Central memory CD8-positive, alpha-beta T cell (primary cell): ENCODE data around the gene PAWR.

Experiments
- ATAC-seq: fragments of 150-1000 bp; cut with Tn5 transposase; replicated peaks from 2 replicates; pipeline ENCODE4 v1.10.0; 2022; ENCODE audit warnings: mild to moderate bottlenecking, moderate FRiP score, moderate number of reproducible peaks; ENCODE audit not compliant: poor library complexity, severe bottlenecking; ENCODE audit errors: extremely low read depth
- DNase-seq, 2 donors: peaks; one replicate each; pipeline ENCODE4 v3.0.0; 2021; ENCODE audit warnings: low spot score in 2 of 2
- H3K27ac Mint-ChIP-seq: one replicate; pipeline ENCODE4 v1.8.0; 2022; ENCODE audit warnings: low read depth, mild to moderate bottlenecking, moderate library complexity, mixed read lengths
- H3K27me3 Mint-ChIP-seq: one replicate; pipeline ENCODE4 v1.8.0; 2022; ENCODE audit warnings: mixed read lengths
- H3K36me3 Mint-ChIP-seq: one replicate; pipeline ENCODE4 v1.8.0; 2022; ENCODE audit warnings: mild to moderate bottlenecking, moderate library complexity, mixed read lengths; ENCODE audit not compliant: insufficient read depth
- H3K4me1 Mint-ChIP-seq: one replicate; pipeline ENCODE4 v1.8.0; 2022; ENCODE audit warnings: mixed read lengths
- H3K4me3 Mint-ChIP-seq: one replicate; pipeline ENCODE4 v1.8.0; 2022; ENCODE audit warnings: mild to moderate bottlenecking, moderate library complexity, mixed read lengths
- H3K9me3 Mint-ChIP-seq: one replicate; pipeline ENCODE4 v1.8.0; 2022; ENCODE audit warnings: mixed read lengths

PAWR gene

DNA sequence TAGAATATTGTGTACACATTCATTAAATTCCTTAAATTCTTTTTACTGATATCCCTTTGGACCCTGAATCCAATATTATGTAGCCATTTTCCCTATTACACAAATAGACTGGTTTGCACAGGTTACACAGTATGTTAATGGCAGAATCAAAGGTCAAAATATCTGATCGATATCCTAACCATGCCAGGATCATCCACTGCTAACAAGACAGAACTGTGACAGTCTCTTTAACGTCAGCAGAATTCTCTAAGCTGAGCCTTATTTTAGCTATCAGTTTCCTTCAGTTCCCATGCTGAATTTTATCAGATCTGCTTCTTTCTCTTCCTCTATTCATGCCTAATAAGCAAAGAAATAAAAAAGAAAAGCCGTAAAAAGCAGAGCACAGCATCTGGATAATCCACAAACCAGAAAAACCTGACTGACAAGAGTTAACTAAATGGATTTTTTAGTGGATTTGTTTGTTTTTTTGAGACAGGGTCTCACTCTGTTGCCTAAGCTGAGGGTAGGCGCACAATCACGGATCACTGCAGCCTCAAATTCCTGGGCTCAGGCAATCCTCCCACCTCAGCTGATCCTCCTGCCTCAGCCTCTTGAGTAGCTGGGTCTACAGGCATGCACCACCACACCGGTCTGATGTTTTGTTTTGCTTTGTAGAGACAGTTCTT, 130.4 kb downstream of the PAWR start:
- no peaks in the 10 kb centered on the region for H3K9me3 Mint-ChIP-seq
- H3K36me3 Mint-ChIP-seq, result no peaks in the 10 kb centered on the region
- H3K27me3 Mint-ChIP-seq, result no peaks in the 10 kb centered on the region
- no peak overlapping the region for H3K27ac Mint-ChIP-seq
- H3K4me3 Mint-ChIP-seq, result no peak overlapping the region
- ATAC-seq (no peak), DNase-seq (no peak)
- no peaks in the 10 kb centered on the region for H3K4me1 Mint-ChIP-seq

GRCh38 chr12:79559591-79559990, 131.2 kb downstream of the PAWR start:
- DNase-seq (no peak), ATAC-seq (no peak)
- H3K36me3 Mint-ChIP-seq, result no peaks in the 10 kb centered on the region
- no peak overlapping the region for H3K27ac Mint-ChIP-seq
- H3K4me1 Mint-ChIP-seq, result no peaks in the 10 kb centered on the region
- no peak overlapping the region for H3K4me3 Mint-ChIP-seq
- H3K9me3 Mint-ChIP-seq, result no peaks in the 10 kb centered on the region
- no peaks in the 10 kb centered on the region for H3K27me3 Mint-ChIP-seq

GRCh38 chr12:79558924-79559469, 131.8 kb downstream of the PAWR start:
- ATAC-seq, result no peak
- no peaks in the 10 kb centered on the region for H3K9me3 Mint-ChIP-seq
- H3K27ac Mint-ChIP-seq, result no peak overlapping the region
- no peaks in the 10 kb centered on the region for H3K36me3 Mint-ChIP-seq
- no peaks in the 10 kb centered on the region for H3K4me1 Mint-ChIP-seq
- no peak for DNase-seq
- H3K4me3 Mint-ChIP-seq, result no peak overlapping the region
- no peaks in the 10 kb centered on the region for H3K27me3 Mint-ChIP-seq

DNA sequence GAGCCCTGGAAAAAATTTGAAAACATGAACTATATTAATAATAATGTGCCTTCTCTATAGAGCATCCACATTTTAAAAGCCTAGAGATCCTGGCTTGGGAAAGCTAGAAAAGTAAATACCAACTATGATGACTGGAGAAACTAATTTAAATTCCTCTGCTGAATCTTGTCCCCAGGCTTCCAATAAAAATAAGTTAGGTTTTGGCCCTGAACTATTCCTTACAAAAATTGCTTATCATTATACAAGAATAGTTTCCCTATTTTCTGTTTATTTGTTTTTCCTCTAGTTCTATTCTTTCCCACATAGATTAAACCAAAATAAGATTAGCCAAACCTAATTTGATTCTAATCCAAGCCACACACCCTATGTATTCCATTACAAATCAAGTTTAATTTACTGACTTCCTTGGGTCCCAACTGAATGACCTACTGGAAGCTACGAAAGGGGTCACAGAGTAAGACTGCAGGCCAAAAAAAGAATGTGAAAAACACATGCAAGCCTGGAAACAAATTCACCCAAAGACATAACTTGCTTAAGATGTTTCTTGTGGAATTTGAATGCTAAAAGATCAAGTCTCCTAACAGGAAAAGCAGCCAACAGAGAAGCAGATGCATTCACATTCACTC, 133.0 kb downstream of the PAWR start:
- H3K27me3 Mint-ChIP-seq, result no peaks in the 10 kb centered on the region
- no peak for ATAC-seq

DNA sequence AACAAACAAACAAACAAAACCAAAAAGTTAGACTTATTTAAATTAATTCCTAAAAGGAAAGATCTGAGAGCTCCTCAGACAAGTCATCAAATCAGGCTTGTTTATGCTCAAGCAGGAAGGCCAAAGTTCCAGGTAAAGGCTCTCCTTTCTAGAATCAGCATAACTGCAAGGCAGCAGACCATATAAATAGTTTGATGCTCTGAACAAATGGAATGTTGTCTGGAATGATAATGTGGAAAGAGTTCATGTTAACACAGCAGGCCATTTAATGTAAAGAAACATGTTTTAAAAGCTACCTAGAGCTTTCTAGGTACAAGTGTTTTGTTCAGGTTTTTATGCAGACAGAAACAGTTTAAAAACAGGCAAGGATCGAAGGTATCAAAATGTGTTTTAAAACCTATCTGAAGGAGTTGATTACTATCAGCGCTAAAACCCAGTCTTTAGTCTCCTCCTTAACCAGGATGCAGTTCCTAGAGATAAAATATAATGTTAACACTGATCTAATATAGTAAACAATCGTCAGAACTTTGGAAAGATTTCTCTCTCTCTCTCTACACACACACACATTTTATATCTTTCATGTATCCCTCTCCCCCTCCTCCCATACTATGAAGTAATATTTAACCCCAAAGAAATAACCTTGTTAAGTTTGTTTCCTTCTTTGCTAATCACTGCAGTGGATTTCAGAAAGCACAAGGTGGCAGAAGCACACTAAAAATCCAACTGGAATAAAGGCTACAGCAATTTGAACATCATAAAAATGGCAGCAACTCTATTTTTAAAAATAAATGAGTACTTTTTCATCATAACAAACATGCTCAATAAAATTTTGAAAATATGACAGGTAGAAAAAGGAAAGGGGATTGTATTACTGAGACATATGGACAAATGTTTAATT, 135.5 kb downstream of the PAWR start:
- H3K27me3 Mint-ChIP-seq, result peaks cover under 1% of the 10 kb centered on the region
- no peaks in the 10 kb centered on the region for H3K4me1 Mint-ChIP-seq
- ATAC-seq (no peak), DNase-seq (no peak)
- H3K4me3 Mint-ChIP-seq, result no peak overlapping the region
- no peaks in the 10 kb centered on the region for H3K9me3 Mint-ChIP-seq
- no peak overlapping the region for H3K27ac Mint-ChIP-seq
- H3K36me3 Mint-ChIP-seq, result no peaks in the 10 kb centered on the region

More for the DNA sequence above, 133.0 kb downstream of the PAWR start:
- H3K4me3 Mint-ChIP-seq, result no peak overlapping the region
- H3K4me1 Mint-ChIP-seq, result no peaks in the 10 kb centered on the region
- H3K9me3 Mint-ChIP-seq, result no peaks in the 10 kb centered on the region
- no peak for DNase-seq
- H3K36me3 Mint-ChIP-seq, result no peaks in the 10 kb centered on the region
- no peak overlapping the region for H3K27ac Mint-ChIP-seq

DNA sequence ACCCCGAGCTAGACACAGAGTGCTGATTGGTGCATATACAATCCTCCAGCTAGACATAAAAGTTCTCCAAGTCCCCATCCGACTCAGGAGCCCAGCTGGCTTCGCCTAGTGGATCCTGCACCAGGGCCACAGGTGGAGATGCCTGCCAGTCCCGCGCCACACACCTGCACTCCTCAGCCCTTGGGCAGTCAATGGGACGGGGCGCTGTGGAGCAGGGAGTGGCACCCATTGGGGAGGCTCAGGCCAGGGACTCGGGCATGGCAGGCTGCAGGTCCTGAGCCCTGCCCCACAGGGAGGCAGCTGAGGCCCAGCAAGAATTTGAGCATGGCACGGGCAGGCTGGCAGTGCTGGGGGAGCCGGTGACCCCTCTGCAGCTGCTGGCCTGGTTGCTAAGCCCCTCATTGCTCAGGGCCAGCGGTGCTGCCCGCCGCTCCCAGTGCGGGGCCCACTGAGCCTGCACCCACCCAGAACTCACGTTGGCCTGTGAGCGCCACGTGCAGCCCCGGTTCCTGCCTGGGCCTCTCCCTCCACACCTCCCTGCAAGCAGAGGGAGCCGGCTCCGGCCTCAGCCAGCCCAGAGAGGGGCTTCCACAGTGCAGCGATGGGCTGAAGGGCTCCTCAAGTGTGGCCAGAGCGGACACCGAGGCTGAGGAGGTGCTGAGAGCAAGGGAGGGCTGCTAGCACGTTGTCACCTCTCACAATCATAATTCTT, 136.7 kb downstream of the PAWR start:
- Mint-ChIP-seq H3K27ac (no peak overlapping the region), H3K9me3 (no peaks in the 10 kb centered on the region), H3K36me3 (no peaks in the 10 kb centered on the region), H3K4me3 (no peak overlapping the region), H3K27me3 (peaks cover 9% of the 10 kb centered on the region), H3K4me1 (no peaks in the 10 kb centered on the region)
- no peak for DNase-seq
- no peak for ATAC-seq

- Mint-ChIP-seq H3K27me3 (peaks cover 9% of the 10 kb centered on the region), H3K36me3 (no peaks in the 10 kb centered on the region), H3K27ac (no peak overlapping the region), H3K4me3 (no peak overlapping the region), H3K4me1 (no peaks in the 10 kb centered on the region), H3K9me3 (no peaks in the 10 kb centered on the region)
- DNase-seq (no peak), ATAC-seq (no peak)
Observed at GRCh38 chr12:79552192-79552591, 138.6 kb downstream of the PAWR start.

DNA sequence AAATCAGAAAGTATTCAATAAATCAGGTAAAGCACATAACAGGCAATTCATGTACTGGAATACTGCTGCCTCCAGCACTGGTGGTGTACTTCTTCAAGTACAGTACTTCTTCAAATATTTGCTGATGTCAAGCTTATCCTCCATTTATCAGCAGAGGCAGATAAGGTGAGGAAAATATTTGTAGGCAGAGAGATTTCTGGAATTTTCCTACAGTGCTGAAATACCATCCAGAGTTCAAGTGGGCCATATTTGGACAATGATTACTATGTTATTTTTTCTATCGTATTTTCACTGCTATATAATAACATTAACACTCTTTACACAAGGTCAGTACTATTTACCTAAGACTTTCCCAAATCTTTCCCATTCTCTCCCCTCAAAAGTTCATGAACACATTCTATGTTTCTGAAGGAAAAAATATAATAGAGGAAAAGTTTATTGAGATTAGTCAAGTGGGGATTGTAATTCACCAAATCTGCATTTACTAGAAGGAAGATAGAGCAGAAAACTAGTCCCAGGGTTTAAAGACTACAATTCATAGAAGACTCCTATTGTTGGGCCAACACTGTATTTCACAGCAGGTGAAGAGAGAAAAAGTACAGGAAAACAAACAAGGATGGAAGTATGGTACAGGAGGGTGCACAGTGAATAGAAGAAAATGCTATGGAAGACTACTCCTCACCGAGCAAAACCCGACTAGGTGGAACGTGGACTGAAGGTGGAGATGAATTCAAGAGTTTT, 141.1 kb downstream of the PAWR start:
- Mint-ChIP-seq H3K27ac (no peak overlapping the region), H3K4me1 (no peaks in the 10 kb centered on the region), H3K36me3 (no peaks in the 10 kb centered on the region), H3K27me3 (peaks cover 9% of the 10 kb centered on the region), H3K9me3 (no peaks in the 10 kb centered on the region), H3K4me3 (no peak overlapping the region)
- ATAC-seq, result no peak
- no peak for DNase-seq

DNA sequence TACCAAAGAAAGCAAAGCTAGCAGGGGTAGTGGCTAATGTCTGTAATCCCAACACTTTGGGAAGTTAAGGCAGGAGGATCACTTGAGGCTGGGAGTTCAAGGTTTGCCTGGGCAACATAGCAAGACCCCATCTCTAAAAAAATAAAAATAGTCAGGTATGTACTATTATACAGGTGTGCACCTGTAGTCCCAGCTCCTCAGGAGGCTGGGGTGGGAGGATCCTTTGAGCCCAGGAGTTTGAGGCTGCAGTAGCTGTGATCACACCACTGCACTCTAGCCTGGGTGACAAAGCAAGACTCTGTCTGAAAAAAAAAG, 142.2 kb downstream of the PAWR start:
- Mint-ChIP-seq H3K27me3 (peaks cover 9% of the 10 kb centered on the region), H3K4me3 (no peak overlapping the region), H3K4me1 (no peaks in the 10 kb centered on the region), H3K9me3 (no peaks in the 10 kb centered on the region), H3K27ac (no peak overlapping the region), H3K36me3 (no peaks in the 10 kb centered on the region)
- no peak for ATAC-seq
- no peak for DNase-seq

GRCh38 chr12:79547735-79548609, 142.8 kb downstream of the PAWR start:
- H3K4me1 Mint-ChIP-seq, result no peaks in the 10 kb centered on the region
- no peak overlapping the region for H3K27ac Mint-ChIP-seq
- H3K4me3 Mint-ChIP-seq, result no peak overlapping the region
- H3K27me3 Mint-ChIP-seq, result peaks cover 9% of the 10 kb centered on the region
- H3K9me3 Mint-ChIP-seq, result no peaks in the 10 kb centered on the region
- H3K36me3 Mint-ChIP-seq, result no peaks in the 10 kb centered on the region
- ATAC-seq, result no peak
- no peak for DNase-seq

DNA sequence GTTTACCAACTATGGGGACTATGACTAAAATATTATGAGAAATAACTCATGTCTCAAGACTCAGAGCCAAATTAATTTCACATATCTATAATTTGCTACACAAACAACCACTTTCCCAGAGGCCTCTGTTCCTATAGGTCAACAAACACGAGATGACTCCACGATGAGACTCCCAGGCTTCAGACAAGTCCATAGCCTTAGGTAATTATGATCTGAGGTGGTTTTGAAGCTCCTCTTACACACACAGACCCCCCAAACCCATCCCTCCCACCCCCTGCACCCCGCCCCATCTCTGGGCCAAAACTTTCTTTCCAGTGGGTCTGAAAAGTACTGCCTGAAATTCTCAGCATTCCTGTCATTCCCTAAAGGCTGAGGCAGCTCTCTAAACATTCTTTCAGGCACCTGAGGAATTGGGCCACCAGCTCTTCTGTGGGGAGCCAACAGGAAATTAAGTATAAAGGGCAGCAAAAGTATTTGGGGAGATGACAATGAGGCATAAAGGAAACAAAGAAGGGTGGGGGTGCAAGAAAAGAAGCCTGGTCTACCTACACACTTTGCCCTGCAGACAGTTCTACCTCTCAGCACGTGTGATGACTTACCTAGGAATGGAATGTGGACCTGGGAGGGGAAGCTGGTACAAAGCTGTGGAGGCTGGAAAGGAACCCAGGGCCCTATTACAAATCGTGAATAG, 143.6 kb downstream of the PAWR start:
- no peak for ATAC-seq

More for the DNA sequence above, 143.6 kb downstream of the PAWR start:
- Mint-ChIP-seq H3K4me1 (no peaks in the 10 kb centered on the region), H3K27me3 (peaks cover 11% of the 10 kb centered on the region), H3K9me3 (no peaks in the 10 kb centered on the region), H3K4me3 (no peak overlapping the region), H3K27ac (no peak overlapping the region), H3K36me3 (no peaks in the 10 kb centered on the region)
- no peak for DNase-seq
